Motor neuron (in vitro differentiated cells): ENCODE data around the gene NTHL1. TPM values are rescaled to one million over a fixed set of nuclear protein-coding genes. Genes with fewer than 3 reads are reported as not detected.

Experiments
- ATAC-seq, 8 experiments: fragments of 200-7000 bp; cut with Tn5 transposase; replicated peaks in 6 of 8; 2 replicates each; pipeline ENCODE4 v1.8.0; 2021; ENCODE audit warnings: mild to moderate bottlenecking in 8 of 8, moderate library complexity in 8 of 8
- H3K27ac ChIP-seq, 2 donors: fragments of 250-450 bp; sonication (Bioruptor Pico); 2 replicates each; pipeline ENCODE4 v1.9.0; 2021; ENCODE audit warnings: antibody characterized with exemption in 2 of 2, mild to moderate bottlenecking in 2 of 2, moderate library complexity in 1 of 2
- H3K4me1 ChIP-seq, 2 donors: fragments of 250-450 bp; sonication (Bioruptor Pico); replicated peaks in 1 of 2; 2 replicates each; pipeline ENCODE4 v1.6.1; 2021; ENCODE audit warnings: antibody characterized with exemption in 2 of 2, mild to moderate bottlenecking in 2 of 2, moderate library complexity in 1 of 2
- H3K4me3 ChIP-seq, 5 donors: fragments of 250-450 bp; sonication (Bioruptor Pico); 2 replicates each; pipeline ENCODE4 v1.9.0; 2021; ENCODE audit warnings: antibody characterized with exemption in 5 of 5, mild to moderate bottlenecking in 5 of 5, moderate library complexity in 4 of 5
- WGBS, 10 experiments: fragments of 450-650 bp; shearing (Covaris generic); methylation state at CpG; one replicate each; pipeline ENCODE4 v1.0.0; 2022; 5-methylcytosine and 5-hydroxymethylcytosine counted together
- in situ Hi-C, 9 experiments: fragments of 400-800 bp; cut with MboI; loops; one replicate each; pipeline ENCODE4 v1.15.0; 2021; ENCODE audit warnings: low sequenced_read_pairs in 9 of 9, low pct_unique_long_range_greater_than_20kb in 2 of 9; ENCODE audit not compliant: unreplicated experiment in 9 of 9
- total RNA-seq, 8 experiments: library from RNA; unstranded; fragments of 300-600 nt; gene quantifications; 2 replicates each; pipeline versions ENCODE4 v1.2.3 to v1.2.4, GENCODE V29; 2022

NTHL1 gene
- total RNA-seq, 8 experiments from 2014 or later: 13.0 to 28.3 (median 18.8) TPM

DNA sequence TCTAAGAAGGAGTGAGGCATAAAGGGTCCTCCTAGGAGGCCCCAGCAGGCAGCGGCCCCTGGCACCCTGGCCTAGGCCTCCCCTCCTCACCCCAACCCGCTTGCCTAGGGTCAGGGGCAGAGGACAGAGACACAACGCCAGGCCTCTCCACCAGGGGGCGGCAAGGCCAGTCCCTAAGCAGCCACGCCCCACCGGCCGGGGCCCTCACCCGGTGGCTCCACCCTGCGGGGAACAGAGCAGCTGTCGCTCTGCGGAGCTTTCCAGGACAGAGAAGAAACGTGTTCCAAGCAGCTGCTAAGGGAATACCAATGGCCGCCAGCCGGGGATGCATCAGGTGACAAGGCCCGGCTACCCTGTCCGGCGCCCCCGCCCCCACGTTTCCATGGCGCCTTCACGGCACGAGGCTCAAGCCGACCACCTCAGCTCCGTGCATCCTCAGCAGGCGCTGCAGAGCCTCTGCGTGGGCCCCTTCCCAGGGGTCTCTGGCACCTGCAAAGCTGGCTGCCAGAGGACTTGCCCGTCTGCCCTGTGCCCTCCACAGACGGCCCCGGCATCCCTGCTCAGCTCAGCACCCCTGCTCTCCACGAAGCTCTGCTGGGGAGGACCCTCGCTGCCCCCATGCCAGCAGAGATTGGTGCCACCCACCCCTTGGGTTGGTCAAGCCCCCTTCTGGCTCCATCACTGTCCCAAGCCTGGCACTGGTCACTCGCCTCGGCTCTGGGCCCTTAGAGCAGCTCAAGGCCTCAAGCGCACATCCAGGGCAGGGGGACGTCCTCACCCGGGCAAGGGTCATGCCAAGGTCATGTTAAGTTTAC, 43.6 kb downstream of the NTHL1 start:
- in situ Hi-C loops: loop anchor here in 3 of 9 experiments (25.0 kb wide), 1 partner anchor 133 kb away; the partner anchor contains the start of genes PKD1 (in 3 of the 3) and RAB26 (in 3 of the 3)
- Histone ChIP-seq H3K4me3 (peak overlapping the region in 4 of 5 donors; percentile 5 to 27 (median 16)), H3K27ac (peak overlapping the region; percentile 96), H3K4me1 (peaks cover 37 to 47% of the 10 kb centered on the region in 2 donors)
- WGBS, 10 experiments: 0 to 75% (median 17%) methylated on average over 1 to 5 of the region's 36 CpGs; no CpG with 5 or more reads in 5 of the 10 experiments
- peak; percentile 57 to 87 (median 80) for ATAC-seq

DNA sequence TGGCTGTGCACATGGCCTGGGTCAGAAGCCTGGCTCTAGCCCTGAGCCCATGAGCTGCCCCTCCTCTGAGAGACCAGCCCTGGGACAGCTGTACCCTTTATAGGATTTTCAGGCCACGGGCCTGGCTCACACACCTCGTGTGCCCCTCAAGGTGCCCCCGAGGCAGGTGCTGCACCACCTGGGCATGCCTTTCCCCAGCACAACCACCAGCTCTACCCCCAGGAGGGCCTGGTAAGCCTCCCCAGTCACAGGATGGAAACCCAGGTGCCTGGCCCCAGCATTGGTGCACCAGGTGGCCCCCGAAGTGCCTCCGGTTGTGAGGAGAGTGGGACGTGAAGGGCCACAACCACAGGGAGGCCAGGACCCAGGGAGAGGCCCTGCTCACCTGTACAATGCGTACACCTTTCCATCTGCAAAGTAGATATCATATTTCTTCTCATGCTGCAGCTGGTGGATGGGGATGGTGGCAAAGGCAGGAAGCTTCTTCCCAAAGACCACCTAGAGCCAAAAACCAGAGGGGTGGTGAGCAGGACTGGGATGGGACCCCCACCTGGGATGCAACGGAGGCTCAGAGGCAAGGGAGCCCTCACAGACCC, 44.3 kb downstream of the NTHL1 start:
- 0 to 100% (median 77%) methylated on average over 1 to 4 of the region's 8 CpGs; no CpG with 5 or more reads in 6 of the 10 experiments for WGBS, 10 experiments
- ATAC-seq: no peak
- Histone ChIP-seq H3K4me1 (peaks cover 34 to 45% of the 10 kb centered on the region in 2 donors), H3K4me3 (peak overlapping the region in 3 of 5 donors; percentile 9 to 27 (median 22)), H3K27ac (peak overlapping the region; percentile 96)
- in situ Hi-C loops: loop anchor here in 3 of 9 experiments (25.0 kb wide), 1 partner anchor 134 kb away; the partner anchor contains the start of genes PKD1 (in 3 of the 3) and RAB26 (in 3 of the 3)

DNA sequence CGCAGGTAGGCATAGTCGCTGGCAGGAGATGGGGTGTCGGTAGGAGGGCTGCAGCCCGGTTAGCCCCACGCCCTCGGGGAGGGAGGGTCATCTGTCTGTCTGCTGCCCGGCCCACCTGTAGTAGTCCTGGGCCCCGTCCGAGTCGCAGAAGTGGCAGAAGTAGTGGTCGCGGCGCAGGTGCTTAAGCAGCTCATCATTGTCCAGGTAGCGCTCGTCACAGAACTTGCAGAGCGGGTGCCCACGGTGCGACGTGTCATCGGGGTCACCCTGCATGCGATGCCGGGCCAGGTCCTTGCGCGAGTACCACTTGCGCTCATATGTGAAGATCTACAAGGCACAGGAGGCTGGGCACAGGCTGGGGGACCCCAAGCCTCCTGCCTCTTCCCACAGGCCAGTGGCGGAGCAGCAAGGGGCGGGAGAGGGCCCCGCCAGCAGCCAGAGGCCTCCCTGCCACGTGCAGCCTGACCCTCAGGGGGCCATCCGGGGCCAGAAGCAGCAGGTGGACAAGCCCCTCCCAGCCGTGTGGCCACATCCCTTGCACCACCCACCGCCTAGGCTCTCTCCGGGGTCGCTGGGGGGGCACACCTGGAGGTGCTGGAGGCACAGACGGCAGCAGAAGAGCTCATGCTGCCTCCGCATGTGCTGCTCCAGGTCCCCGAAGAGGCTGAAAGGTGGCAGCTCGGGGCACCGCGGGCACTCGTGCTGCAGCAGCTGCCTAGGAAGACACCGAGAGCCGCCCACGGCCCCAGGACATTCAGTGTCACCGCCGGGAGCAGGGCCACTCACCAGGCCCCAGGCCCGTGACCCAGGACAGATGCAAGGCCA, 45.0 kb downstream of the NTHL1 start:
- in situ Hi-C loops: loop anchor here in 3 of 9 experiments (25.0 kb wide), 1 partner anchor 135 kb away; the partner anchor contains the start of genes PKD1 (in 3 of the 3) and RAB26 (in 3 of the 3)
- WGBS, 10 experiments: 96% methylated on average over 5 to 19 of the region's 47 CpGs; no CpG with 5 or more reads in 8 of the 10 experiments
- ATAC-seq: no peak

DNA sequence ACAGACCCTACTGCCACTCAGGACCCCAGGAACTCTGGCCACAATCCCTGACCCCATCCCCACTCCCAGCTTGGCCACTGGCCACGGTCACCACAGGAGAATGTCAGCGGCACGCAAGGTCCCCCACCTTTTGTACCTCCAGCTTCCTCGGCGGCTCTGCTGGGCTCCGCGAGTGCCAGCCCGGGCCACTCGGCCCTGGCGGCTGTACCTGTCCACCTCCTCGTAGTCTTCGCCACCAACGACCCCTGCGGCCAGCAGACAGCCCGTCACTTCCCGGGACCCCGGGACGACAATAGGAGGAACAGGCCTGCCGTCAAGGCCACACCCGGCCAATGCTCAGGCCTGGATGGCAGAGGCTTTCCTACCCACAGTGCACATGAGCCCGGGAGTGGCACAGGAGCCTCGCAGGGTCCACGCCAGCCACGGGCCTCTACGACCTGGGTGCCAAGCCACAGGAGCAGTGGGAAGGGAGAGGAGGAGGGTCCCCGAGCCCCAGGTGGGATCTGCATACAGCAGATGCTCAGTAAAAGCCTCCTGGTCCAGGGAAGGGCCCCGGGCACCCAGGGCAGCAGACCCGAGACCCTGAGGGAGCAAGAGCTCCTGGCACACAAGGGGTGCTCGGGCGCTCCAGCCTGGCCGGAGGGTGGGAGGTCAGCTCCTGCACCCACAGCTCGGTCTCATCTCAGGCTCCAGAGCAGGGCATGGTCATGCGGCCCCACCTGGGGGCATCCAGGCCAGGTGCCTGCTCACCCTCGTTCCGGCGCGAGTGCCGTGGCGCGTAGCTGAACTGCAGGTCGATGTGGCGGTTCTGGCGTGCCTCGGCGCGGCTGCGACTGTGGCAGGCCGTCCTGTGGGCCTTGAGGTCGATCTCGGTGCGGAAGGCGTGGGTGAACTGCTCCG, 45.9 kb downstream of the NTHL1 start:
- Histone ChIP-seq H3K4me1 (peaks cover 22 to 29% of the 10 kb centered on the region in 2 donors), H3K4me3 (no peak overlapping the region), H3K27ac (no peak overlapping the region)
- whole genome bisulfite sequencing, 10 experiments: 82 to 100% (median 92%) methylated on average over 2 to 11 of the region's 53 CpGs; no CpG with 5 or more reads in 5 of the 10 experiments
- no peak for ATAC-seq
- in situ Hi-C loops: loop anchor here in 3 of 9 experiments (25.0 kb wide), 1 partner anchor 136 kb away; the partner anchor contains the start of genes PKD1 (in 3 of the 3) and RAB26 (in 3 of the 3)

More for the DNA sequence above, 45.0 kb downstream of the NTHL1 start:
- Histone ChIP-seq H3K27ac (no peak overlapping the region), H3K4me1 (peaks cover 27 to 38% of the 10 kb centered on the region in 2 donors), H3K4me3 (no peak overlapping the region)

DNA sequence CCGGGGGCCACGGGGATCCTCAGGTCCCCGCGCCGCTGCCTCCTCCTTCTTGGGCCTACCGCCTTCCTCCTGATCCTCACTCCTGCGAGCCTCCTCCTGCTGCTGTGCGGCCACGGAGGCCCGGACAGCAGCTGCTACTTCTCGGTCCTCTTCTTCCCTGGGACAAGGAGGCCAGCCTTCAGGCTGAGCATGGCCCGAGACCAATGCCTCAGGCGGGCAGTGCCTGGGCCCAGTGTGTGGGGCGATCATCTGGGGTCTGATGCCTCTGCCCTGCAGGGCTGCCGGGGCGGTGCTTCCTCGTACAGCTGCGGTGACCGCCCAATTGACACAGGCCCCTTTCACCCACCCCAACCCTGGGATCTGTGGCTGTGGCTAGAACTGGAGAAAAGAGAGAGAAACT, 46.6 kb downstream of the NTHL1 start:
- ATAC-seq: no peak
- in situ Hi-C loops: loop anchor here in 3 of 9 experiments (25.0 kb wide), 1 partner anchor 136 kb away; the partner anchor contains the start of genes PKD1 (in 3 of the 3) and RAB26 (in 3 of the 3)
- Histone ChIP-seq H3K4me3 (no peak overlapping the region), H3K4me1 (peaks cover 20 to 28% of the 10 kb centered on the region in 2 donors), H3K27ac (no peak overlapping the region)
- 63 to 100% (median 96%) methylated on average over 1 to 8 of the region's 19 CpGs; no CpG with 5 or more reads in 6 of the 10 experiments for WGBS, 10 experiments

DNA sequence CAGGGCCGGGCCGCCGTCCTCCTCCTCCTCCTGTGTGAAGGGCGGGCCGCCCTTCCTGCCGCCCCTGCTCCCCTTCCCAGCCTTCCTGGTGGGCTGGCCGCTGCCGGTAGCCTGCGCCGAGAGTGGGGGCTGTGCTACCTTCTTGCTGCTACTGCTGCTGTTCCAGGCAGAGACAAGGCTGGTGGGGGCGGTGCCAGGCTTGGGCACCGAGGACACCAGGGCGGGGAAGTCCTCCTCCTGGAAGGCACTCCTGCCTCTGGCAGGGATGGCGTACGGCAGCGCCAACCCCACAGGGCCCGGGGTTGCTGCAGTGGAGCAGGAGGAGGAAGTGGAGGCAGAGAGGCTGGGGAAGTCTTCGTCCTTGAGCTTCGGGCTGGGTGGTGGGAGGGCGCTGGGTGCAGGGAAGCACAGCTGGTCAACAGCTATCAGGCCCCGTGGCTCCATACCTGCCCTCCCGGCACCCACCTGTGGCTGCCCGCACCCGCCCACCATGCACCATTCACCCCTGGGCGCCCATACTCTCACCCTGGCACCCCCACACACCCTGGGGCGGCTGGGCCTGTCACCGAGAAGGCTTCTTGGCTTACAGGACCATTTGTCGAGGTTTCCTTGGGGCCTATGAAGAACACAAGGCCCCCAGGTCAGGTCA, 47.6 kb downstream of the NTHL1 start:
- no peak for ATAC-seq
- Histone ChIP-seq H3K4me3 (no peak overlapping the region), H3K4me1 (peaks cover 14 to 18% of the 10 kb centered on the region in 2 donors), H3K27ac (no peak overlapping the region)
- in situ Hi-C loops: loop anchor here in 3 of 9 experiments (25.0 kb wide), 1 partner anchor 137 kb away; the partner anchor contains the start of genes PKD1 (in 3 of the 3) and RAB26 (in 3 of the 3)
- WGBS, 10 experiments: 94% methylated on average over 6 of the region's 28 CpGs; no CpG with 5 or more reads in 9 of the 10 experiments

DNA sequence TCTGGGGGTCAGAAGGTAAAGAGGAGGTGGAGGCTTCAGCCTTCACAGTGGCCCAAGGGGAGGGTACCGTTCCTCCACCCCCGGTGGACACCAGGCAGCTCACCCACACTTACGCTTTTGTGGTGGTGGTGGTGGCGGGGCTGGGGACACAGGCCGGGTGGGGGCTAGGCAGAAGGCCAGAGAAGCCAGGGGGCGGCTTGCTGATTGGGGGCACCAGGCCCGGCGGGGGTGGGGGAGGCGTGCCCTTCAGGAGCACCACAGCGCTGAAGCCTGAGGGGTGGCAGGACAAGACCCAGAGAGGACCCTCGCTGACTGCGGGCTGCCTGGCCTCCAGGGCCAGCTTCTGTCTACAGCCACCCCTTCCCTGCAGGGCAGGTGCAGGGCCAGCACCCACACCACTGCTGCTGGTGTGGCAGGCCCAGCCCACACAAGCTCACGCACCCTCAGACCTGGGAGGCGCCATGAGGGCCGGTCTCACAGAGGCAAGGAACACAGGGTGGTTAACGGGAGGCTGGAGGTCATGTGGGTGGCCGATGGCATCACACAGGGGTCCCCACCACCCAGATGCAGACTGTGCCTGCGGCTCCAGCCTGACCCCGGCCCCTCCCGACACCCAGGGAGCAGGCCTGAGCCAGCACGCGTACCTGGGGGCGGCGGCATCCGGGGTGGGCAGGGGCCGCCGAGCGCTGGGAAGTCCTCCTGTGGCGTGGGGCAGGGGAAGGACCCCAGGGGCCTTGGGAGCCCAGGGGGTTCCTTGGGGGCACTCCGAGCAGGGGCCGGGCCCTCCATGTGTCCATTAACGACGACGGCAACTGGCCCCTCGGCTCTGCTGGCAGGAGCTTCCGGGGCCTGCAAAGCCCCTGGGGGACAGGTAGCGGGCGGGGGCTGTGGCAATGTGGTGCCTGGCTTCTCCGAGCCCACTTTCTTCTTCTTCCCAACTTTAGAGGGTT, 48.5 kb downstream of the NTHL1 start:
- H3K27ac ChIP-seq: no peak overlapping the region
- in situ Hi-C loops: no loop called here
- WGBS, 10 experiments: no CpG with 5 or more reads among the region's 39 CpGs

DNA sequence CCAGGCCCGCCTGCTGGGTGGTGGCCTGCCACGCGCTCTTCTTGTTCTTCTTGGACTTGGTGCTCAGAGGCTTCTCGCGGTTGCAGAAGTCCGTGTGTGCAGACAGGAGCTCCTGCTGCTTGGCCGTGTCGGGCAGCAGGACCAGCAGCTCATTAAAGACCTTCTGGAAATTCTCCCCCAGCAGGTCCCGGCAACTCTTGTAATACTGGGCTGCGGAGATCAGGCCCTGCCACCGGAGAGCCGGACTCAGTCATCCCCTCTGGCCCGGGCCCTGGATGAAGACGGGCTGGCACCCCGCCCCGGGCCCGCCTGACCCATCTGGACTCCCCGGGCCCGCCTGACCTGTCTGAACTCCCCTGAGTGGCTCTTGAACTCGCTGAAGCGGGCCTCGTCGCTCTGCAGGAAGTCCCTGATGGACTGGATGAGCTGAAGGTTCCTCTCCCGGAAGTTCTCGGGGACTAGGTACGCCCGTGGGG, 49.2 kb downstream of the NTHL1 start:
- H3K4me1 ChIP-seq: peaks cover under 1 to 3% of the 10 kb centered on the region in 2 donors
- no peak overlapping the region for H3K4me3 ChIP-seq
- WGBS, 10 experiments: no CpG with 5 or more reads among the region's 27 CpGs
- H3K27ac ChIP-seq: no peak overlapping the region
- peak in 1 of 8 experiments; percentile 2 for ATAC-seq
- in situ Hi-C loops: no loop called here

More for the DNA sequence above, 48.5 kb downstream of the NTHL1 start:
- peaks cover 6 to 9% of the 10 kb centered on the region in 2 donors for H3K4me1 ChIP-seq
- H3K4me3 ChIP-seq: no peak overlapping the region
- ATAC-seq: no peak

DNA sequence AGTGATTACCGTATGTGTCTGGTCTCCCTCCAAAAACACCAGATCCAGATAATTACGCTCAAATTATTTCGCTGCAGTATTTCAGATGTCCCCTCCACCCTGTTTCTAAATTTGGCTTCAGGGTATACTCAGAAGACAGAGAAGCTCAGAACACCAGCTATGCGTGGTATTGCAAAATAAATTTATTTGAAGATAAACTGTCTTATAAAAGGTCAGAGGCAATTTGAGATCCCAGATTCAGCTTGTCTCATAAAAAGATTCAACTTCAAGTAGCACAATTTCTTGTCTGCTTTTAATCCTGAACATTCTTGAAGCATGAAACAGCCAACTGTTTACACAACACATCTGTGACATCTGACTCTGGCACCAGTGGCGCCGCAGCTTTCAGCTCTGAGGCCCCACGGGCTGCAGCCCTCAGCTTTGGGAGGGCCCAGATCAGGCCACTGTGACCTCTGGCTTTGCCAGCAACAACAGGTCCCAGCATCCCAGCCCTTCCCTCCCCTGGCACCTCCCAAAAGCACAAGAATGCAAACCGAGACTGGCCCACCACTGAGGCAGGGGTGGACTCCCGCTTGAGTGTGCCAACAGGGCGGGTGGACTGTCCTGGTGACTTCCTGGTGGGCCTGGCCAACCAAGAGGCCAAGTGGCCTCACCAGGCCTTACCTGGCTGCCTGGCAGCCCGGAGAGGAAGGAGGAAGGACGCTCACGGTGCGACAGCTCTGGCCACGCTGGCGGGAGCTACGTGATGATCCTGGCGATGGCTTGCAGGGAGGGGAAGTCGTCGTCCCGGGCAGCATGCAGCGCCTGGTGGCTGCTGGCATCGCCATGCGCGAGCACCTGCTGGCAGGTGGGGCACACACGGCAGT, 49.9 kb downstream of the NTHL1 start:
- Histone ChIP-seq H3K4me1 (peaks cover under 1 to 4% of the 10 kb centered on the region in 2 donors), H3K4me3 (no peak overlapping the region), H3K27ac (no peak overlapping the region)
- WGBS, 10 experiments: 32 to 100% (median 88%) methylated on average over 1 to 12 of the region's 26 CpGs
- in situ Hi-C loops: no loop called here
- ATAC-seq: peak in 1 of 8 experiments; percentile 18
